ENCODE results near the gene EGFL7.

EGFL7 gene

DNA sequence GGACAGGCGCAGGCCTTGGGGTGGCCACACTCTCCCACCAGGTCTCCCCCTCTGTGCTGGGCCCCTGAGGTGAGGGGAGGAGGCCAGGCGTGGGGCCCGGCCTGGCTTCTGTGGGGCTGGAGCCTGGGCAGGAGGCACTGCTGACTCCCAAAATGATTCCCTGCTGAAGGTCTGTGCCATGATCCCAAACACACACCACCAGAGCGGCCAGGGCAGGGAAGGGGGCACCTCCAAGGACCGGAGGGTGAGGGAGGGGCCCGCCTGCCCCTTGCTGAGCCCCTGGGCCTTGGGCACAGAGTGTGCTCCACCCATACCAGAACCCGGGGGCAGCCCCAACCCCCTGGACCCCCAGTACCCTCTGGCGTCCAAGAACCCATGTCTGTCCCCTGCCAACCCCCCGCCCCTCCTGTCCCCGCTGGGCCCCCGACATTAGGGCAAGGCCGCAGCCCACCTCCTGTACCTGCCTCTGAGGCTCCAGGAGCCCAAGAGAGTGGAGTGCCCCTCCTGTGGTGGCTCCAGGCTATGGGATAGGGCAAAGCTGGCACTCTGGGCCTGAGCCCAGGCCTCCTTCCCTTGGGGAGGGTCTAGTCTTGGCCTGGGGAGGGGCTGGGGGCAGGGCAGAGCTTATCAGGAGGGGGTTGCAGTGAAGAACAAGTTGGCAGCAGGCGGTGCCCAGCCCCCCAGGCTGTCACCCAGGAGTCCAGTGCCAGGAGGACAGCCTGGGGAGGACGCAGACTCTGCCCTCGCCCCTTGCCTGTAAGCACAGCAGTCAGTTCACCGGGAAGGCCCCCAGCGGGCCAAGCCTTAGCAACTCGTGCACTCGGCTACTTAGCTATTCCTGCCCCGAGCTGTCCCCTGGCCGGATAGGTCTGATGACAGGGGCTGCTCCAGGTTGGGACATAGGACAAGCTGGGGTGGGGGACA, 2.6 kb upstream of the EGFL7 start:
- DNase-seq (ENCODE audit: low read depth in 3 of 3): no peak

DNA sequence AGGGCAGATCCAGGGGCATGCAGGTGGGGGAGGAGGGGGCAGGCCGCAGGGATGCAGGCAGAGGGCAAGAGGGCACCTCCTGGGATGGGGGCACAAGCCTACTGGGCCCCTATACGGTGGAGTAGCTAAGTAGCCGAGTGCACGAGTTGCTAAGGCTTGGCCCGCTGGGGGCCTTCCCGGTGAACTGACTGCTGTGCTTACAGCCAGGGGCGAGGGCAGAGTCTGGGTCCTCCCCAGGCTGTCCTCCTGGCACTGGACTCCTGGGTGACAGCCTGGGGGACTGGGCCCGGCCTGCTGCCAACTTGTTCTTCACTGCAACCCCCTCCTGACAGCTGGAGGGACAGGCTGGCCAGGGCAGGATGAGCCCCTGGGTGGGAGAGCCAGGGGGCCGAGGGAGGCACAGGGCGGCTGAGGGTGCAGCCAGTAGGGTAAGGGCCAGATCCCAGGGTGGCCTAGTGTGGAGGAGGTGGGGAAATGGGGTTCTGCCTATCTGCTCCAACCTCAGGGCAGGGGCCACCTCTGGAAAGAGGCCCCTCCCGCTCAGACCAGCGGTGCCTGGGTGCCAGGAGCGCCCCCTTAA, 1.7 kb upstream of the EGFL7 start:
- no peak for DNase-seq (ENCODE audit: low read depth in 3 of 3)

GRCh38 chr9:136661641-136662325, 933 bp upstream of the EGFL7 start:
- DNase-seq (ENCODE audit: low read depth in 3 of 3): no peak

DNA sequence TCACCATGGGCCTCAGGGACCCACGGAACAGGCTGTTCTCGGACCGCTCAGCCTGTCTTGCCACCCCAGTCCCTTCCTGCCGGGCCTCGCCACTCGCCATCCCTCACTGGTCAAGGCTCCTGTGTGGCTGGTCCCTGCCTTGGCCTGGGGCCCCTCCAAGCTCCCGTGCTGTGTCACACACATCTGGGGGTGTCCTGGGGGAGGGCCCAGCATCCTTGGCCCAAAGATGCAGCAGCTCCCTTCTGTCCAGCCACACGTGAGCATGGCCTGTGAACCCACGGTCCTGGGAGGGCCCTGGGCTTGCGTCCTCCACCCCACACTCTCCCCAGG, 425 bp upstream of the EGFL7 start:
- DNase-seq (ENCODE audit: low read depth in 3 of 3): no peak

DNA sequence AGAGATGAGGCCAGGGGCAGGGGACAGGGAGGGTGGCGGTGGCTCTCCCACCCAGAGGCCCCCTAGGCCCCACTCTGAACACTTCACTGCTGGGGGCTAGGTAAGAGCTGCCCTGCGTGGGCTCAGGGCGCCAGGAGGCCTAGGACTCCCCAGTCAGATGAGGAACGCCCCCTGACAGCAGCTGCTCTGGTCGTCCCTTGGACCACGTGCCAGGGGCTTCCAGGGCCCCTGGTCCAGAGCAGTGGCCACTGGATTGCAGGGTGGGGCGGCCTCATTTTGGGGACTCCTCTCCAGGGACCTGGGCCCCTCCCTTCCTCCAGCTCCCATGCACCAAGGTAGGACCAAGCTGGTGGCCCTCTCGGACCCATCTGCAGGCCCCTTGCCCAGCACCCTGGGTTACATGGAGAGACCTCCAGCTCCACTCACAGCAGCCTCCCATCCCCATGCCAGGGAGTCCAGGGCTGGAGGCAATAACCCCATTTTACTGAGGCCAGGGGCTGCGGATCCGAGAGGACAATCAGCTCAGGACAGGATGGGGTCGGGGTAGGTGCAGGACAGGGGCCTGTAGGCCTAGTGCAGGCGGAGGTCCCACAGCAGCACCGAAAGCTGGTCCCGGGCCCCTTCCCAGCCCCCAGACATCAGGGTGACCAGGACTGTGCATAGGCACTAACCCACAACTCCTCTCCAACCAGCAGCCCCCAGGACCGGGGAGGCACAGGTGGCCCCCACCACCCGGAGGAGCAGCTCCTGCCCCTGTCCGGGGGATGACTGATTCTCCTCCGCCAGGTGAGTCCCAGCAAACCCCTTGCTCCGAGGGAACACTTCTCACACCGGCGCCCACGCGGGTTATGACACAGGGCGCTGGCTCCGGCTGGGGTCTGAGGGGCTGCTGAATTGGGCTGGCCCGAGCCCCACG, 1.5 kb downstream of the EGFL7 start:
- no peak for DNase-seq (ENCODE audit: low read depth in 3 of 3)

DNA sequence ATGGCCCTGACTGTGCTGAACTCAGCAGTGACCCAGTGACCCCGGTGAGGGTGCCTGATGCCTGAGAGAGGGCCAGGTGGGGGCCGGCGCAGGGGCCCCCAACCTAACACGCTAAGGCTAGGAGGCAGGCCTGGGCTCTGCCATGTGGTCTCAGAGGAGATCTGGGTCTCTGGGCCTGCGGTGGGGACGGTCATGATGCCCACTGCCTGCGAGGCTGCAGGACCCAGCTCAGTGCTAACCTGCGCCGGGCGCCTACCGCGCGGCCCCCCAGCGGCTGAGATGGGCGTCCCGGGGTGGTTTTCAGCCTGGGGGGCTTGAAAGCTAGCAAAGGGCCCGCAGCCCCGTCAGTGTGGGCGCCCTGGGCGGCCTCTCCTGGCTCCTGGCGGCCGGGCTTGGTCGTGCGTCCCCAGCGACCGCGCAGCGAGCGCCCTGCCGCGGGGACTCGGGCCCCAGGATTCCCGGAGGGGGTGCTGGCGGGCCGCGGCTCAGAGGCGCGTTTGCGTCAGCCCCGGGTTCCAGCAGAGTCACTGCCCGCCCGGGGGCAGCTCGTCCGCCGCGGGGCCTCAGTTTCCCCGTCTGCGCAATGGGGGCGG, 2.5 kb downstream of the EGFL7 start:
- peak in 1 of 3 experiments; percentile 26 for DNase-seq (ENCODE audit: low read depth in 3 of 3)

GRCh38 chr9:136665704-136666371, 3.1 kb downstream of the EGFL7 start:
- DNase-seq (ENCODE audit: low read depth in 3 of 3): no peak

DNA sequence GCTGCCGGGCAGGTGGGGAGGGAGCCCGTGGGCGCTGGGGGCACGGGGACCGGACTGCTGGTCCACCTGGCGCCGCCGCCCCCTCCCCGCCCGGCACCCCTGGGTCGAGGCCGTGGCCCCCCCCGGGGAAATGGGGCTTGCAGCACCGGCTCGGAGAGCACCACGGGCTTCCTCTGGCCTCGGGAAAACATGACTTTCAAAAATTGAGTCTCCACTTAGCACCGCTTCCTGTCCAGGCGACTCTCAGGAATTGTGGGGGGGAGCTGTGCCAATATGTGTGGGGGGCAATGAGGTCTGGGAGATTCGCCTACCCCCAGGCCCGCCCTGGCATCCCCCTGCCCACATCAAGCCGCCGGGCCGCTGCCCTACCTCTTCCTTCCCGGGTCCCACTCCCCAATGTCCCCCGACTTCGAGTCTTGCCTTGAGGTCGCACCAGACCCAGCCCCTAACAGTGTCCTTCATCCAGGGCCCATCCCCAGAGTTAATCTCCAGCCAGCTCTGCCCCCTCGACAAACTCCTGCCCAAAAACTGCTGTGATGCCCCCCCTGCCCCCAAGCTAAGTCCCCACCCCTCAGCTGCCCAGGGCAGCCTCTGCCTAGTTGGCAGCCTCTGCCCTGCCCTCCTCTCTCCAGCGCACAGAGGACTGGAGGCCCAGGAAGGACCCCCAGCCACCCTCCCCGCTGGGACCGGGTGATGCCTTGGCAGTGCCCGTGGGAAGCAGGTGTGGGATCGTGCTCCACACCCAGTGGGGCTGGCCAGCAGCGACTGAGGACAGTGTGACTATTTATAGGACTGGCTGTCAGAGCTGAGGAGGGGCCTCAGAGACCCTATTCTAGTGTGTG, 3.9 kb downstream of the EGFL7 start:
- no peak for DNase-seq (ENCODE audit: low read depth in 3 of 3)

- DNase-seq (ENCODE audit: low read depth in 3 of 3): no peak
Measured at GRCh38 chr9:136667214-136667939, 4.7 kb downstream of the EGFL7 start.

- no peak for DNase-seq (ENCODE audit: low read depth in 3 of 3)
Measured at GRCh38 chr9:136667940-136668760, 5.4 kb downstream of the EGFL7 start.

DNA sequence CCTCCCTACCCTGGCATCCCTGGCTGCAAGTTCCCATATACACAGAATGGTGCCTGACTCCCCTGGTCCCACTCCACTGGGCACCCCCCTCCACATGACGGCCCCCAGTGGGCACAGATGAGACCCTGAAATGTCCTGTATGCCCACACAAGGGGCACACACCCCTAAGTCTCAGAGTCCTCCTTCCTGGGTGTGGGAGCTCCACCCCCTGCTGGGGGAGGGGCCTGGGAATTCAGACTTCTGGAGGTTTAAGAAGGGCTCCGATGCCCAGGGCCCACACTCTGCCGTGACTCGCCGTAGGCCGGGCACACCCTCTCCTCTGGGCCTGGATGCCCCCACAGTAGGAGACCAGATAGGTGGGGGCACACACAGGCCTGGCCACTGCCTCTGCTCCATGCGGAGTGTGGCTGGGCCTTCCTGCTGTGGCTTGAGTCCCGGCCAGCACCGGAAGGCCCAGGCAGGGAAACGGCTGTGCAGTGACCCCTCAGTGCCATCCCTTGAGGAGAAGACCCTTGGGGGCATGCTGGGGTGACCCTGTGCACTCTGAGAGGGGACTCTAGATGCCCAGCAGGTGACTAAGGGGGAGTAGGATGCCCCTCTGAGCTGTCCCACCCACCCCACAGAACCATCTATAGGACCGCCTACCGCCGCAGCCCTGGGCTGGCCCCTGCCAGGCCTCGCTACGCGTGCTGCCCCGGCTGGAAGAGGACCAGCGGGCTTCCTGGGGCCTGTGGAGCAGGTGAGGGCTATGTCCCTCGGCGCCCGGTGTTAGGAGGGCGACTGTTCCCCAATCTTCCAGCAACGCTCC, 6.5 kb downstream of the EGFL7 start:
- DNase-seq (ENCODE audit: low read depth in 3 of 3): no peak

DNA sequence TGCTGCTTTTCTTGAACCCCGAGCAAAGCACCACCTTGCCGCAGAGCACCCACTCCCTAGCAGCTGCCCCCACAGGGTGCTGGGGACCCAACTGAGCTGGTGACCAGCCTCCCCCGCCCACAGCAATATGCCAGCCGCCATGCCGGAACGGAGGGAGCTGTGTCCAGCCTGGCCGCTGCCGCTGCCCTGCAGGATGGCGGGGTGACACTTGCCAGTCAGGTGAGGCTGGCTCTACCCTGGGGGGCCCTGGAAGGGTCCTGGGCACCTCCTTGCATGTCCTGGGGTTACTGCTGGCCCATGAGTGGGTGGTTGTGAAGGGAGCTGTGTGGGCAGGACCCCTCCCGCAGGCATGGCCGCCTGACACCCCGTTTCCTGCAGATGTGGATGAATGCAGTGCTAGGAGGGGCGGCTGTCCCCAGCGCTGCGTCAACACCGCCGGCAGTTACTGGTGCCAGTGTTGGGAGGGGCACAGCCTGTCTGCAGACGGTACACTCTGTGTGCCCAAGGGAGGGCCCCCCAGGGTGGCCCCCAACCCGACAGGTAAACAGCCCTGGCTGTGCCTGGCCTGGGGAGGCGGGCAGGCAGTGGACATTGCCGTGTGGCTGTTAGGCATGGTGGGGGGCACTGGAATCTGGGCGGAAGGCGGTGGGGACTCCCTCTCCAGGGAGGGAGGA, 7.2 kb downstream of the EGFL7 start:
- no peak for DNase-seq (ENCODE audit: low read depth in 3 of 3)

DNA sequence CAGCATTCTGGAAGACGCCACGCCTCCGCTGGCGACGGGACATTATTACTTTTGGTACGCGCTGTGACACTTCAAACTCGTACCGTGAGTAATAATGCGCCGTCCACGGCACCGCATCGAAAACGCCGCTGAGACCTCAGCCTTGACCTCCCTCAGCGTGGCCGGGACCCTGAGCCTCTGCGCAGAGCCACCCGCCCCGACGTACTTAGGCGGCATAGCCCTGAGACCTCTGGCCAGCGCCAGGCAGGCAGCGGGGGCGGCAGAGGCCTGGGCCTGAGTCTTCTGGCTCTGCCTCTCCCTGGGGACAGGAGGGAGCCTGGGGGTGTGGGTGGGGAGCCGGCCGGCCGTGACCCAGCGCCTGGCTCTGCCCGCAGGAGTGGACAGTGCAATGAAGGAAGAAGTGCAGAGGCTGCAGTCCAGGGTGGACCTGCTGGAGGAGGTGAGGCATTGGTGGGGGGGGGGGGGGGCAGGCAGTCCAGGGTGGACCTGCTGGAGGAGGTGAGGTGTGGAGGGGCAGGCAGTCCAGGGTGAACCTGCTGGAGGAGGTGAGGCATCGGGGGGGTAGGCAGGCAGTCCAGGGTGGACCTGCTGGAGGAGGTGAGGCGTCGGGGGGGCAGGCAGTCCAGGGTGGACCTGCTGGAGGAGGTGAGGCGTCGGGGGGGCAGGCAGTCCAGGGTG, 8.0 kb downstream of the EGFL7 start:
- DNase-seq (ENCODE audit: low read depth in 3 of 3): no peak

- no peak for DNase-seq (ENCODE audit: low read depth in 3 of 3)
Measured at GRCh38 chr9:136671254-136671614, 8.5 kb downstream of the EGFL7 start.

DNA sequence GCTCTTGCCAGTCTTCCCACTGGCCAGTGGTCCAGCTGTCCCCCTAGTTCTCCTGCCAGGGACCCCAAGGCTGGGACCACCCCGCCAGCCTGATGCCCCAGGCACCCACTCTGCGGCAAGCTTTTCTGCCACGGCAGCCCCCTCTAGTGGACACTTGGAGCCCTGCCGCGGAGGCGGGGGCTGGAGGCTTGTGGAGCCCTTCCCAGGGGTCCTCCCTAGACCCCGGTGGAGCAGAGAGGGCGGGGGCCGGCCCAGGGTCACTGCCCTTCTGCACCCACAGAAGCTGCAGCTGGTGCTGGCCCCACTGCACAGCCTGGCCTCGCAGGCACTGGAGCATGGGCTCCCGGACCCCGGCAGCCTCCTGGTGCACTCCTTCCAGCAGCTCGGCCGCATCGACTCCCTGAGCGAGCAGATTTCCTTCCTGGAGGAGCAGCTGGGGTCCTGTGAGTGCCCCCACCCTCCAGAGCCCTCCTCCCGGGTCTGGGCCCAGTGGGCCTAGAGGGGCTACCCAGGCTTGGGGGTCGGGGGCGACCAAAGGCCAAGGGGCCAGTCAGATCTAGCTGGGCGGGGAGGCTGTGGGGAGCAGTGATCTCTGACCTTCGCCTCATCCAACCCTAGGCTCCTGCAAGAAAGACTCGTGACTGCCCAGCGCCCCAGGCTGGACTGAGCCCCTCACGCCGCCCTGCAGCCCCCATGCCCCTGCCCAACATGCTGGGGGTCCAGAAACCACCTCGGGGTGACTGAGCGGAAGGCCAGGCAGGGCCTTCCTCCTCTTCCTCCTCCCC, 9.1 kb downstream of the EGFL7 start:
- peak in 2 of 3 experiments; percentile 15 to 40 for DNase-seq (ENCODE audit: low read depth in 3 of 3)

Measured in stimulated activated CD4-positive, alpha-beta T cell treated with anti-CD3 and anti-CD28 coated beads, TNF-alpha, amount 100 ng/mL, for 24 hours (primary cell).